HG02870 (cell line): ENCODE results near the gene MAMDC2.

Source experiments
- ATAC-seq: cut with Tn5 transposase; IDR thresholded peaks from one replicate; pipeline ENCODE4 v1.9.1; 2021; ENCODE audit warnings: mild to moderate bottlenecking, moderate library complexity; ENCODE audit not compliant: unreplicated experiment

The MAMDC2 gene

DNA sequence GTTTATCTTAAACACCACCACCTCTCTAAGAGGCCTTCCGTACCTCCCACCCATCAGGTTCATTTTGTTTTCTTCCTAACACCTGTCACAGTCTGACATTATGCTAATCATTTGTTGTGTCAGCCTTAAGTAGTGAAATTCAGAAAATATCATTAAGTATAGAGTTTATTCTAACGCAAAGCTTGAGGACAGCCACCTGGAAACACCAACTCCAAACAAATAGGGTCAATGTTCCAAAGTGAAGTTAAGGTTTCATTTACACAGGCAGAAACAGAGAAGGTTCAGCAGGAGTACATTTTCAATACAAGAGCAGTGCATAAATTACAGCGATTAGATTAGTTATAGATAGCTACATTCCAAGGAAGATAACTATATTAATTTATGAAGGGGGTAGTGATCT lies 213.9 kb downstream of the MAMDC2 start:
- ATAC-seq = no peak

DNA sequence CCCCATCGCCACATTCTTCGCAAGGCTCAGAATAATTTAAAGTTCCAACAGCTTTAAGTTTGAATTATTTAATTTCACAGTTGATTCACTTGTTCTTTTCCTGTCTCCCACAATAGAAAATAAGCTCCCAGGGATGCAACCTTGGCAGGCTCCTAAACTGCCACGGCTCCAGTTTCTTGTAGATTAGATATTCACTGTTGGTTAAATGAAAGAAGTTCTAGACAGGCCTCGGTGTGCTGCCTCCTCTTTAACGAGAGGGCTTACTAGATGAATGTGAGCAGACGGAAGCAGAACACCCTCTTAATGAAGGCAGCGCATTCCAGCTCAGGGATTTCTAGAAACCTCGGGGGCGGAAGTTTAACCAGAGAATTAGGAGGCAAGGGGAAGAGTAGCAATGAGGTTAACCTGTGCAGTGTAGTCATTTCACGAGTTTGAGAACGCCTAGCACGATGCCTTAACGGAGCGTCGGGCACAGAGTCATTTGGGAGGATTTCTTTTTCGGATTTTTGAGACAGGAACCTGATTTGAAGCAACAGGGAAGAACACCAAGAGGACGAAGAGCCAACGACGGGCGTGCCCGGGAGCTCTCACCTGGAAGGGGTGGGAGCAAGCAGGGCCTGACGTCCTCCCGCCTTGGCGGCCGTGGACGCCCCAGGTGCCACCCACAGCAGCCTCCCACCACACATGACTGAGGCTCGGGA lies 214.5 kb downstream of the MAMDC2 start:
- peak; percentile 44 for ATAC-seq

DNA sequence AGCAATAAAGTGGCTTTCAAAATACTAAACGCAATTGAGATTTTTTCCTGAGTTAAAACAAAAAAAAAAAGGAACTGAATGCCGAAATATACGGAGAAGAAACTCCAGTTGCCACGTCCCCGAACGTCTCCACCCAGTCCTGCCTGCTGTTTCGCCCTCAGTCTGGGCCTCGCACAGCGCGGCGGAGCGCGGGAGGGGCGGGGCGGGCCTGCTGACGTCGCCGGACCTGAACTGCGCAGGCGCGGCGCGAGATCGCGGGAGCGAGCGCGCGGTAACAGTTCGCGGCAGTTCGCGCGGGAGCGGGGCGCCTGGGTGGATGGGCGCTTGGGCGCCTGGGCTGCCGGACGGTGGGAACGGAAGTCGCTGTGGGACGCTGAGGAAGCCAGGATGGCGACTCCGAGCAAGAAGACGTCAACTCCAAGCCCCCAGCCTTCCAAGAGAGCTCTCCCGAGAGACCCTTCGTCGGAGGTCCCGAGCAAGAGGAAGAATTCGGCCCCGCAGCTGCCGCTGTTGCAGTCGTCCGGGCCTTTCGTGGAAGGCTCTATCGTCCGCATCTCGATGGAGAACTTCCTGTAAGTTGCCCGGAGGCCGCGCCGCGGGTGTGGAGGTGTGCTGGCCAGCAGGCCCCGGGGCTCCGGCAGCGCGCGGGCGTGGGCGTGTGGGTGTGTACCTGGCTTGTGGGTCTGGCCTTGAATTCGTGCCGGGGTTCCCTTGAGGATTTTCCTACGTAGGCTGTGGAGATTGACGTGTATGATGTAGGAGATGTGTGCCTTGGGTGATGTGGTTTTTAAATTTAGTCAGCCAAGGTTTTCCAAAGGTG lies 215.3 kb downstream of the MAMDC2 start, which contains the start of gene SMC5:
SMC5 (plus strand) TSS at position 287 of the 820 bp plus-strand sequence; CDS start at position 388, 101 bp downstream.
- peak; percentile 78 for ATAC-seq

DNA sequence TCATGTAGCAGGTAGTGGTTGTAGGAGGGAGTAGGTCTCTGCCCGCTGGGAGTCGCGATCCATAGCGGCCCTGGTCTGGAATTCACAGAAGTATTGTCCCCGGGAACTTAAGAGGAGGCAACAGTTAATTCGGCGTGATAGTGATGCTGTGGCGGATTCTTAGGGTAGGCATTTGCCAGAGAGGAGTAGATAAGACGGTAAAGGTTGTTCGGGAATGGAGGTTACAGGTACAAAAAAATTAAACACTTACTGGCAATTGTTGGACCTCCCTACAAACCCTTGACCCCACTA lies 215.8 kb downstream of the MAMDC2 start:
- no peak for ATAC-seq

DNA sequence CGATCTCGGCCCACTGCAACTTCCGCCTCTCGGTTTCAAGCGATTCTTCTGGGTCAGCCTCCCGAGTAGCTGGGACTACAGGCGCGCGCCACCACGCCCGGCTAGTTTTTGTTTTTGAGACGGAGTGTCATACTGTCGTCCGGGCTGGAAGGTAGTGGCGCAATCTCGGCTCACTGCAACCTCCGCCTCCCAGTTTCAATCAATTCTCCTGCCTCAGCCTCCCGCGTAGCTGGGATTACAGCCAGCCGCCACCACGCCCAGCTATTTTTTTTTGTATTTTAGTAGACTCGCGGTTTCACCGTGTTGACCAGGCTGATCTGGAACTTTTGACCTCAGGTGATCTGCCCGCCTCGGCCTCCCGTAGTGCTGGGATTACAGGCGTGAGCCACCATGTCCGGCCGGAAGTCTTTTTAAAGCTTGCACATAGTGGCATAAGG lies 216.4 kb downstream of the MAMDC2 start:
- ATAC-seq = no peak

DNA sequence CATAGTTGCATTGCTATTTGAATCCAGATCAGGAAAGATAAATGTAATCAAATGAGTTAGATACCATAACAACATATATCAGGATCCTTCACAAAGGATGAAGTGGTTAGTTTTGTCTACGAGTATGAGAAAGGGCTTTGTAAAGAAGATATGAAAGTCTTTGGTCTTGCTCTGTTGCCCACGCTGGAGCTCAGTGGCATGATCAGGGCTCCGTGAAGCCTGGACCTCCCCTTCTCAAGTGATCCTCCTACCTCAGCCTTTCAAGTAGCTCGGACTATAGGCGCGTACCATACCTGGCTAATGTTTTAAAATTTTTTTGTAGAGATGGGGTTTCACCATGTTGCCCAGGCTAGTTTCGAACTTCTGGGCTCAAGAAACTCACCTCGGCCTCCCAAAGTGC lies 217.0 kb downstream of the MAMDC2 start:
- ATAC-seq = no peak

DNA sequence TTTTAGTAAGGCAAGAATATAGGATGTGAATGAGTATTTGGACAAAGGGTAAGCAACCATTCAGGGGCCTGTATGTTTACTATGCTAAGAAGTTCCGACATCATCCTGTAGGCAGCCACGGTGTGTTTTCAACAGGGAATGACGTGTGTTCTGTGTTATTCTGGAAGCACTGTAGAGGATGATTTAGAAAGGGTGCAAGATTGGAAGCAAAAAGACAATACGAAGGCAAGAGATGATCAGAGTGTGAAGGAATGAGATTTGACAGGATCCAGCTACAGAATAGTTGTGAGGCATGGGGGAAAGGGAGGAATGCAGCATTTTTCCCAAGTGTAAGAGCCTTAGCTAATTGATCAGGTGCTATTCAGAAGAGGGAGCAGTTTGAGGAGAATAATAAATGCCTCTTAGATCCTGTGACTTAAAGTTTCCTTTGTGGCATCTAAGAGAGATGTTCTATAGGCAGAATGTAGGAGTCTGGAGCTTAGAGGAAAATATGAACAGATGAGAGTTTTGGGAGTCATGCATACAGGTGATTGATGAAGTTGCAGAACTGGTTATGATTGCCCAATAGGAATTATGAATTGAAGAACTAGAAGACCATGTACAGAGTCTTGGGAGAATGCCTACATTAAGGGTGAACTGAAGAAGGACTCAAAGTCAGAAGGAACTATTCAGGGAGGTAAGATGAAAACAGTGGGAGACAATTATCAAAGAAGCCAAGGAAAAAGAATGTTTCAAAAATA lies 217.7 kb downstream of the MAMDC2 start:
- no peak for ATAC-seq

DNA sequence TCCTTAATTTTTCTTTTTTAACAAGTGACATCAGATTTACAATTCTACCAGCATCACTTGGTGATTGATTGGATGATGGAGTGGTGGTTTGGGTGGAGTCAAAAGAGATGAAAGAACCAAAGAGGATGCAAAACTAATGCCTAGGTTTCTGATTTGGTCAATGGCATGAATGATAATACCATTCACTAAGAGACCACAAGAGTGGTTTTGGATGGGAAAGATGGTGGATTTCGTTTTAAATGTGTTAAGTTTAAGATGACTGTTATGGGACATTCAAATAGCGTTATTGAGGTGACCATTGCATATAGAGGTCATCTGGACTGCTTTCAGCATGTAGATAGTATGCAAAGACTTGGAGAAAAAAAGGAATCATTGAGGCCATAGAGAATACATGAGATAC lies 218.7 kb downstream of the MAMDC2 start:
- ATAC-seq = no peak

DNA sequence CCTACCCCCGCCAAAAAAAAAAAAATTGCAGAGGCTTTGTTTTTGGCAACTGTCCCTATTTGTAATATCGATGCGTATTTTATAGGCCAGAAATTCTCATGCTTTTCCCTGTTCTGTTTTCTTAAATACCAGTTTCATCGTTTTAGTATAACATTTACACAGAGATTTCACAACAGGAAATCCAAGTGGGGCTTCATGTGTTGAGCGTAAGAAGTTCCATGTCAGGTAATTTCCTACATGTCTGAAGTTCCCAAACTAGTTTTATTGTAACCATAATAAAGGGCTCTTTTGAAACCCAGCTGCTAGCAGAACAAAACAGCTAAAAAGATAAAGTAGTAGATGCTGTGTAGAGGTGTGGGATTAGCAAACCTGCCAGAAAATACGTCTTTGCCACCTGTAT lies 219.3 kb downstream of the MAMDC2 start:
- ATAC-seq = no peak

DNA sequence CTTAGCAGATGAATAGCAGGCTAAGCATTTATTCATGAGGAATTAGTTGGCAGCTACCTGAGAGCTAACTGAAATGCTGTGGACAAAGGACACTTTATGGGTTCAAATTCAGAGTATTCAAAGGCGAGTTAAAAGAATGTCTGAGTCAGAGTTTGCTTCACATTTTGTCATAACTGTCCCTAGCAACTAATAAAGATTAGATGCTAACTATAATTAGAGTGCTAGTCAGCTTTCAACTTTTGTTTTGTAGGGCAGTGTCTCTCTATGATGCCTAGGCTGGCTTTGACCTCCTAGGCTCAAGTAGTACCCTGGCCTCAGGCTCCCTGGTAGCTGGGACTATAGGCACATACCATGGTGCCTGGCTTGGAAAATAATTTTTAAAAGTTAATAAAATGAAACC lies 219.8 kb downstream of the MAMDC2 start:
- no peak for ATAC-seq
